SU-DHL-6 (cell line): Measurements from ENCODE around the gene BSCL2.
A peak's percentile ranks its signal among the peaks of the same experiment; 100 is the strongest.
"Not testable (repeated sequence)": the region's sequence is repeated elsewhere in the genome, so short reads cannot be mapped to it uniquely, and the experiment has no call there.

Experiments
- H2AFZ ChIP-seq: fragments of 200-600 bp; sonication (generic); 2 replicates; pipeline ENCODE4 v1.6.1; 2014; ENCODE audit warnings: low read depth, mild to moderate bottlenecking, moderate library complexity, mixed read lengths, antibody characterized with exemption, low read length; ENCODE audit not compliant: severe bottlenecking
- H3F3A ChIP-seq: fragments of 200-600 bp; shearing (Covaris generic); 2 replicates; pipeline ENCODE4 v1.6.0; 2016; ENCODE audit warnings: antibody characterized with exemption, mild to moderate bottlenecking; ENCODE audit not compliant: insufficient read depth
- H3K27ac ChIP-seq: fragments of 200-600 bp; sonication (generic); 2 replicates; pipeline ENCODE4 v1.5.1; 2016; ENCODE audit warnings: low read depth, mild to moderate bottlenecking, low read length, moderate library complexity, mixed read lengths
- H3K27me3 ChIP-seq: fragments of 200-600 bp; sonication (generic), shearing (Covaris generic); 2 replicates; pipeline ENCODE4 v1.6.0; 2014; ENCODE audit warnings: mild to moderate bottlenecking, low read length
- H3K36me3 ChIP-seq: fragments of 200-600 bp; sonication (generic); 2 replicates; pipeline ENCODE4 v1.6.1; 2014; ENCODE audit warnings: mild to moderate bottlenecking, low read length, mixed read lengths
- H3K4me2 ChIP-seq: fragments of 300-600, 200-600 bp; shearing (Covaris generic), sonication (generic); 2 replicates; pipeline ENCODE4 v1.6.0; 2014; ENCODE audit warnings: low read length, low read depth, mild to moderate bottlenecking; ENCODE audit not compliant: poor library complexity, severe bottlenecking
- H3K4me3 ChIP-seq: fragments of 200-600 bp; sonication (generic); 2 replicates; pipeline ENCODE4 v1.5.1; 2014; ENCODE audit warnings: antibody characterized with exemption, low read length, mild to moderate bottlenecking, mixed read lengths; ENCODE audit not compliant: insufficient read depth, poor library complexity, severe bottlenecking
- H3K79me2 ChIP-seq: fragments of 200-600 bp; sonication (generic); 2 replicates; pipeline ENCODE4 v1.6.1; 2014; ENCODE audit warnings: mild to moderate bottlenecking, low read length, moderate library complexity; ENCODE audit not compliant: insufficient read depth
- H3K9ac ChIP-seq: fragments of 200-600 bp; sonication (generic); 2 replicates; pipeline ENCODE4 v1.7.0; 2014; ENCODE audit warnings: mild to moderate bottlenecking, low read length
- H3K9me2 ChIP-seq: fragments of 200-600 bp; sonication (generic); replicated peaks from 2 replicates; pipeline ENCODE4 v1.6.1; 2014; ENCODE audit warnings: low read length; ENCODE audit not compliant: insufficient read depth
- H3K9me3 ChIP-seq: fragments of 200-600 bp; sonication (generic); 2 replicates; pipeline ENCODE4 v1.6.1; 2014; ENCODE audit warnings: low read length, mixed read lengths; ENCODE audit not compliant: insufficient read depth
- H4K20me1 ChIP-seq: fragments of 200-600 bp; sonication (generic); 2 replicates; pipeline ENCODE4 v1.6.1; 2014; ENCODE audit warnings: low read depth, mild to moderate bottlenecking, antibody characterized with exemption, low read length, moderate library complexity, mixed read lengths
- CTCF ChIP-seq: fragments of 200-600 bp; sonication (generic); IDR thresholded peaks from one replicate; pipeline ENCODE4 v1.5.1; 2017; ENCODE audit warnings: antibody characterized with exemption, mild to moderate bottlenecking, low read length, moderate library complexity; ENCODE audit not compliant: insufficient read depth, poor library complexity, severe bottlenecking
- EZH2phosphoT487 ChIP-seq: fragments of 200-600 bp; sonication (generic), shearing (Covaris generic); conservative IDR thresholded peaks from 2 replicates; pipeline ENCODE4 v1.6.1; 2018; ENCODE audit warnings: mild to moderate bottlenecking, antibody characterized with exemption, low read length, moderate library complexity, mixed read lengths

The BSCL2 gene

DNA sequence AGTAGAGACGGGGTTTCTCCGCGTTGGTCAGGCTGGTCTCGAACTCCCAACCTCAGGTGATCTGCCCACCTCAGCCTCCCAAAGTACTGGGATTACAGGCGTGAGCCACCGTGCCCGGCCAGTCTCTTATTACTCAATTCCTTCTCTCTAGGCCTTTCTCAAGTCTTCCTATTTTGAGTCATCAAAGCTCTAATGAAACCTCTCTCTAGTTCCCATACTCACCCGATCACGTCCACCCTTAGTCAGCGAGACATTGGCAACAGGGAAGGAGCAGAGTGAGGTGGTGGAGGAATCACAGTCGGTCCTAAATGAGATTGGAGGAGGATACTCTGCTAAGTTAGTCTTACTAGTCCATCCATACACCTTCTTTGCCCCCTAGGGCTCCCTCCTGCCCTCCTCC lies 5.0 kb downstream of the BSCL2 start:
- no peaks in the 10 kb centered on the region for H3K9me2 ChIP-seq
- no peaks in the 10 kb centered on the region for H3K79me2 ChIP-seq
- H3K36me3 ChIP-seq: no peaks in the 10 kb centered on the region; the same call in 1 of the 2 replicates
- no peak for TF ChIP-seq EZH2phosphoT487
- TF ChIP-seq CTCF: no peak
- H3K9ac ChIP-seq: no peak overlapping the region
- no peaks in the 10 kb centered on the region for H4K20me1 ChIP-seq
- no peaks in the 10 kb centered on the region for H3K27me3 ChIP-seq
- H3K4me3 ChIP-seq: no peak overlapping the region
- H3K27ac ChIP-seq: no peak overlapping the region
- no peaks in the 10 kb centered on the region for H3K9me3 ChIP-seq
- no peak overlapping the region for H3K4me2 ChIP-seq
- H2AFZ ChIP-seq: no peak overlapping the region
- H3F3A ChIP-seq: peaks cover 6% of the 10 kb centered on the region; the same call in 1 of the 2 replicates

- H3K9me2 ChIP-seq: no peaks in the 10 kb centered on the region
- no peaks in the 10 kb centered on the region for H4K20me1 ChIP-seq
- H3K27me3 ChIP-seq: no peaks in the 10 kb centered on the region
- H3K36me3 ChIP-seq: no peaks in the 10 kb centered on the region
- H3K9me3 ChIP-seq: no peaks in the 10 kb centered on the region
- H3K4me3 ChIP-seq: no peak overlapping the region
- no peak overlapping the region for H3K27ac ChIP-seq
- H3K79me2 ChIP-seq: no peaks in the 10 kb centered on the region
- no peak overlapping the region for H2AFZ ChIP-seq
- no peak for TF ChIP-seq EZH2phosphoT487
- peak; percentile 85 for TF ChIP-seq CTCF
- no peak overlapping the region for H3K9ac ChIP-seq
- H3F3A ChIP-seq: 0 out of 2 replicates have a peak, but pooled peaks cover 3% of the 10 kb centered on the region
- no peak overlapping the region for H3K4me2 ChIP-seq
These were observed 12.6 kb downstream of the BSCL2 start for GRCh38 chr11:62694455-62695167.

DNA sequence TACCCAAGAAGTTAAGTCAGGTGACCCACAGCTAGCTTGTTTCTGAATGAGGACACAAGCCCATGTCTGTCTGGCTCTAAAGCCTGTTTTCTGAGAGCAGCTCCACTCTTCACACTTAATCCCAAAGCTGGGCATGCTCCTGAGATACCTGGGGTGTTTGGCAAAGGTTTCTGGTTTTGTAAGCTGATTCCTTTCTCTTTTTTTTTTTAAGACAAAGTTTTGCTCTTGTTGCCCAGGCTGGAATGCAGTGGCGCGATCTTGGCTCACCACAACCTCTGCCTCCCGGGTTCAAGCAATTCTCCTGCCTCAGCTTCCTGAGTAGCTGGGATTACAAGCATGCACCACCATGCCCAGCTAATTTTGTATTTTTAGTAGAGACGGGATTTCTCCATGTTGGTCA lies 13.6 kb downstream of the BSCL2 start:
- H3K36me3 ChIP-seq, H3K9ac ChIP-seq, H3K4me2 ChIP-seq, H3K4me3 ChIP-seq, H3K27ac ChIP-seq, H3K9me2 ChIP-seq, H2AFZ ChIP-seq, H3K9me3 ChIP-seq, H3K79me2 ChIP-seq, H3K27me3 ChIP-seq, H4K20me1 ChIP-seq, H3F3A ChIP-seq: not testable (repeated sequence)

DNA sequence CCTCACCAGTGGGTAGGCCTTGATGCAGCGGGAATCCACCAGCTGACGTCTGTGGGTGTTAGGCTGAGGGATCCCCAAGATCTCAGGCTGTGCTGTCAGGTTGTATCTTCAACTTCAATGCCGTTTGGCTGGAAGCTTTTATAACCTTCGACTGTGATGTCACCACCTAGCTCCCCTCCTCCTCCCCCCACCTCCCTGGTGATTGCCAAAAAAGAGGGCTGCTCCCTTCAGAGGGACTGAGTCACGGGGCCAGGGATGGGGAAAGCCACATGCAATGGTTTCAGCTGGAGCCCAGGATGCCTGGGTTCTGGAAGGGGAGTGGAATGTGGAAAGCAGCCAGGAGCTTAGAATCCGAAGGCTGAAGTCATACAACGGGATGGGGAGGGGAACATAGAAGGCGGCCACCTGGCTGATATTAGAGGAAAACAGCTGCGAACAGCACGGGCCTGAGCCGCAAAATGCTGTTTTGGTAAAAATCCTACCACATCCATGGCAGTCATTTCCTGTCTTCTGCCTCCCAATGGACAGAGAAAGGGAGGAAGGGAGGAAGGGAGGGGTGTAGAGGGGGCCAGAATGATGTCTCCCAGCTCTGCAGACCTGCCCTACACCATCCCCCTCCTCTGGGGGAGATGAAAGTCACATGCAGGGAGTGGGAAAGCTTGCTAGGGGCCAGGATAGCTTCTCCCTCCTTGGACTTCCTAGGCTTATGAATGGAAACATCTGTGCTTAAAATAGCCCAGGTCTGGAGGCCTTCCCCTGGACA lies 17.6 kb downstream of the BSCL2 start, which contains the start of gene LRRN4CL:
LRRN4CL (minus strand) TSS at position 110 of the 763 bp plus-strand sequence. CDS start 1,022 bp downstream, outside the sequence.
- TF ChIP-seq EZH2phosphoT487: no peak
- Histone ChIP-seq H3K4me2 (no peak within 1 kb of the TSS), H3K4me3 (no peak within 1 kb of the TSS), H3K9me2 (no peaks in the 10 kb centered on the region), H3K27me3 (no peaks in the 10 kb centered on the region), H2AFZ (no peak within 1 kb of the TSS), H3K36me3 (no peaks in the 10 kb centered on the region), H3K27ac (no peak within 1 kb of the TSS), H3K9me3 (no peaks in the 10 kb centered on the region), H3K9ac (no peak within 1 kb of the TSS), H3F3A (no peaks in the 10 kb centered on the region), H4K20me1 (no peaks in the 10 kb centered on the region), H3K79me2 (no peaks in the 10 kb centered on the region)
